Activated CD4-positive, CD25-positive, alpha-beta regulatory T cell (primary cell): Measurements from ENCODE around the gene CYP24A1.

ENCODE experiments used
- DNase-seq, 4 experiments: peaks; one replicate each; lab custom pipeline; 2025; lab: John Stamatoyannopoulos, UW

Gene CYP24A1

DNA sequence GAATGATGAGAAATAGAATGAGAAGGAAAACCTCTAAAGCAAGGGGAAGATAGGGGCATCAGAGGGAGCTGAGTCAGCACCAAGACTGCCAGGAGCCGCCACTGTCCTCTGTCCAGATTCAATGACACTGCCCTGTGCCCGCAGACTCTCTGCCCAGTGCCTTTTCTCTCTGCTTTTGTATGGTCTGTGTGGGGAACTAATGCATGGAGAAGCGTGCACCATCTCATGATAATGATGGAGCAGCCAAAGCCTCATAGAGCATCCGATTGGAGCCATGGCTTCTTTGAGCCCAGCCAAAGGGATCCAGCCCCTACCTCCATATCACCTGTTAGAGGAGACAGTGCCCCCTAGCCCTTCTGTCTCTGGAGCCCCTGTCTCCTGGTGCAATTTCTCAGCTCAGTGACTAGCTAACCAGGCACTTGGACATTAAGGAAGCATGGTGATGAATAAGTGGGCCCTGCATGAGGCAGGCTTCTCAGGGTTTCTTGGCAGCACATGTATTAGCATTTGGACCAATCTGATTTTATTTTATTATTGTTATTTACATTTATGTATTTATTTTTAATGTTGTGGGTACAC lies 27.6 kb upstream of the CYP24A1 start:
- no peak for DNase-seq

DNA sequence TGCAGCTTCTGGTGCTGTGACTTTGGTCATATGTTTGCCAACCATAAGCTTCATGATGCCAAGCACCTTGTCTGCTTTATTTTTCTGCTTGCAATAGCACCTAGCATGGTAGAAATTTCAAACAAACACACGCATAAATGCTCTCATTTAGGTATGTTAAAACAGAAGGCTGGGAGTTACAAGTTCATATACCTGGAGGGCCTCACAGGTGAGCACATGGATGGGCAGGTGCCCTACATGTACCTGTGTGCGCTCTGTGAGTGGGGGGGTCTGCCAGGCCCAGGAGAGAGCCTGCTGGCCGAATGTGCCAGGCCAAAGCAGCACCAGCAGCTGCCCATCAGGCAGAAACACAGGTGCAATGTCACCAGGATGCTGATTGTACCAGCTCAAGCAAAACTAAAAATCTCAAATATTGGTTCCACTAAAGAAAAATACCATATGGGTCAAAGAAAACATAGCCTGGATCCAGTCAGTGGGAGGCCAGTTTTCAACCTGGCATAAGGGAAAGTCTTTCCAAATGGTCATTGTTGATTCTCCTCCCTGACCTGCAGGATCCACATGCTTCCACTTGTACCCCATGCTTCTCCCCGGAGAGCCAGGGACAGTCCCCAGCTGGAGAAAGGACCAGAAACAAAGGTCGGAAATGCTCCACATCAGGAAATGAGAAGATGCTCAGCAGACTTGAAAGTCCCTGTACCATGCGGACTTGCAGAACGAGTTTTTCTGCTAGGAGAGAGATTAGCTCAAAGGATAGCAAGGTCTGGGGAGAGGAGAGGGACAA lies 26.9 kb upstream of the CYP24A1 start:
- DNase-seq = no peak

DNA sequence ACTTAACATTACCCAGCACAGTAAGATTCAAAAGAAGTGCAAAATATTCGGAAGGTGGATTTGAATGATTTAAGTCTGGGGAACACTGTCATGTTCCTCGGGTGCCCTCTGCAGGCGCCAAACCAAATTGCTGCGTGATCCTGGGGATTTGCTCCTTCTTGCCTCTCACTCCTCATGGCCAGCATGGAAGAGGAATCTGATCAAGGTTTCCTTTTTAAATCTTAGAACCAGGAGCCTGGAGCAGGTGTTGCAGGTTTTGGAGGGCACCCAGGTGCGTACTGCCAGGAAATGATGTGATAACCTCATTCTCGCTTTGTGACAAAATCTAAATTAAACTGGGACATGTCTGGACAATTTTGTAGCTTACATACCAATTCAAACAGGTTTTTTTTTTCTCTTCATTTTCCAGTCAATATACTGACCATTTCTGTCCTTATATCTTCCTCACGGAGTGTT lies 26.0 kb upstream of the CYP24A1 start:
- peak; percentile 18 to 57 (median 36) for DNase-seq

DNA sequence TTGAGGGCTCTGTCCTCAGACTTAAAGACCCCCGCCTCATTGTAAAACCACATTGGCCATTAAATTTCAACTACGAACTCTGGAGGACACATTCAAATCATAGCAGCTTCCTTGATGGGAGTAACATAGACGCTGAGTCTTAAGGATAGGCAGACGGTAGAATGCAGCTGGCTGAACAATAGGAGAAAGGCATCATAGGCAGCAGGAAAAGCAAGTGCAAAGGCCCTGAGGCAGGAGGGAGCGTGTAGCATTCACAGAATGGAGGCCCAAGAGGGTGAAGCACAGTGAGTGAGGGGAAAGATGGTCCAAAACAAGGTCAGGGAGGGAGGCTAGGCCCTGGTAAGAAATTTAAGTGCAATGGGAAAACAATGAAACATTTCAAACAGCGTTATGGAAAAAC lies 25.5 kb upstream of the CYP24A1 start:
- no peak for DNase-seq

DNA sequence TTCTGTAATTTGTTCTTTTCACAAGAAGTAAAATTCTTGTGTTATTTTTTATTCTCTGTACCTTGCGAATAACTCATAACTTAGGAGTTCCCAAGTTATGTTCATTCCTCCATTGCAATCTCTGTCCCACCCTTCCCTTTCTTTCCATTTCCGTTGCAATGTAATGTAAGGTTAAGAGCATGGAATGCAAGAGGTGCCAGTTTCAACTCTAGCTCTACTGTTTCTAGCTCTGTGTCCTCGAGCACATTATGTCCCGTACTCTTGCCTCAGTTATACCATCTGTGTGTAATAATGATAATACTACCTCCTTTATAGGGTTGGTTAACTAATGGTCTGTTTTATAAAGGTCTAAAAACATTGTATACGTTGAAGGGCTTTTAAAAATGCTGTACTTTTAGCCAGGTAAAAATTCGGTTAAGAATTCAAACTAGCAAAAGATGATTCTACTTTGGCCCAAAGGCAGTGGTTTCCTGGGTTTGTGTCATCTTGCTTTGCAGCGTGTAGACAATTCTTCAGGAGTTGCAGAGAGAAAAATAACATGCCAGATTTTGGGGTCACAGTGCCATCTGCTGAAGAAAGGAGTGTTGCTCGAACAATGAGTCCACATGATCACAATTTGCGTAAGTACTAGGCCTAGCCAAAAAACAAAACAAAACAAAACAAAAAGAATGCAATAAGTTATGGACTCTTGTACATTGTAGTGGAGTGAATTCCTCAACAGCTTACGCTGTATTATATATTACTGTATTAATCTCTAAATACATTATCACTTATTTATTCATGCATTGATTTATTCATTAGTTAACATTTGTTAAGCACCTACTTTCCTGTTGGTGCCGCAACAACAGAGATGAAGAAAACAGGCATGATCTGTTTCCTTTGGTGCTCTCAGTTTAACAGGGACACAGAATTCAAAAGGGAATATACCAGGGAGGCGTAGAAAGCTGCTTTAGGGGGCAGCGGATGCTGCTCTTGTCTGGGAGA lies 24.1 kb upstream of the CYP24A1 start:
- DNase-seq = no peak

DNA sequence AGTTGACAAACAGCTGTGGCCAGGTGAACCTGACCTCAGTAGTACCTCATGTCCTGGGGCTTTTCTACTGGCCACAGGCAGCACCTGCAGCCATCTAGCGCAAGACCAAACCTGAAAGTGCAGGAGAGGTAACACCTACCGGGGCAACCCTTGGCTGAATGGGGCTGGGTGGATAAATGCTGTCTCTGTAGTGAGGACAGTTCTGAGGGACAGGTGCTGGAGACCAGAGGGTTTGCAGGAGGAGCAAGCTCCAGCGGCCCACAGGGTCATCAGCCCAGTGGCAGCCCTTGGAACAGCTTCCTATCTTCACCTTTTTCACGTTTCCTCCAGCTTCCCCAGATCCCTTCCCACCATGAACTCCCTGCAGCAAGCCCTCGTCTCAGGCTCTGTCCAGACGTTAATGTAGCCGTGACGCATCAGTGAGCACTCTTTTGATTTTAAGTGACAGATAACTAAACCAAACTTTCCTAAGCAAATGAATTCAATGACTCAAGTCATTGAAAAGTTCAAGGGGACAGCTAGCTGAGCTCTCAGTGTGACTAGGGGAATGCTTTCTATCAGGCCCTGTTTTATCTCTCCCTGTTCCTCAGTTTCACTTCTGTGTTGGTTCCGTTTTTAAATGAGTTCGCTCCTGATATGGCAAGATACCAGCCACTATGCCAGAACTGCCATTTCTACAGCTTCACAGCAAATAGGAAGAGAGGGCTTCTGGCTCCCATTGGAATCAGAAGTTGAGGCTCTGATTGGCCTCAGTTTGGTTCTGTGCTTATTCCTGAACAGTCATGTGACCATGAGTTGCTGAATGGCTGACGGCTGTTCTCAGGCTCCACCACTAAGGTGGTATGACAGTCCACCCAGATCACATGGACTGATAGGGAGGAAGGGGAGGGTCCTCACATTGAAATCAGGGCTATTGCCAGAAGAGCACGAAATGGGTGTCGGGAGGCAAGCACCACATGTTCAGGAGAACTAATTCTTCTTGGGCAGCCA lies 22.0 kb upstream of the CYP24A1 start:
- no peak for DNase-seq

DNA sequence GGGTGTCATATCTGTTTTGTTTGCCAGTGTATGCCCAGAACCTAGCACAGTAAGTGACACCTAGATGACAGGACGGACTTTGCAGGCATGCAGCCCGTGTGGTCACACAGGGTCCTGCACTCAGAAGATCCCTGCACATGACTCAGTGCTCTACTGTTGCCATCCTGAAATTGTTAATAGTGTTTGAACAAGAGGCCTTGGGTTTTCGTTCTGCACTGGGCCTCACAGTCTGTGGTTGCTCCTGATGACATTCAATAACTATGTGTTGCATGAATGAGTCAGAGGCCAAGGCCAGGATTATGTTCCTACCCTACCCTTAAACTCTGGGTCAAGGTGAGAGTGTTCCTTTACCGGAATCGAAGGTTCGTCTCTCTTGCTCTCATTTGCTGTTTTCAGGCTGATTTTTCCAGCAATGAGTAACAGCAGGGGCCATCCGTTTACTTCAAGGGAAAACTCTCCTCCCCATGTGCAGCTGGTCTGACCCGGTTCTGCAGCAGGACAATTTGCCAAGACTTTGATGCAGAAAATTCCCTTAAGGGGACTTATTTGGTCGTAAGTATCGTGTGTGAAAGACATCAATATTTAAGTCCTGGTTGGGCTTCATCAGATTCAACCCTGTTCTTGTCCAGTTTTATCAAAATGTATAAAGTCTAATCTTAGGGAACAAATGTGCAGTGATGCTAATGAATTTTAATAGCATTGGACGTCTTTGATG lies 21.1 kb upstream of the CYP24A1 start:
- DNase-seq = no peak

DNA sequence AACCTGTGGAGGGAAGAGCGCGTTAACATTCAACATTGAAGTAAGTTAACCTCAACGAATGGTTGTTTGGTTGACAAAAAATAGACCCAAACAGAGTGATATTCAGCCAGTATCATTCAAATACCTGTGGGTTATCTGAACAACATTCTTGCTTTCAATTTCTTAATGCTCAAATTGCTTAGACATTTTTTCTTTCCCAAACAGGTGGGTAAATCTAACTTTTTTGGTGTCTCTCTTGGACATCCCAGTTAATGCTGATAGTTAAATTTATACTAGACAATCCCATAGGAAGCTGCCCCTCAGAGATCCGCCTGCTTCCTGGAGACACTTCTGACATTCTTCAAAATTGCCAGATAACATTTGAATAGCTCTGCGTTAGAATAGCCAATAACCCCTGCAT lies 20.0 kb upstream of the CYP24A1 start:
- no peak for DNase-seq

DNA sequence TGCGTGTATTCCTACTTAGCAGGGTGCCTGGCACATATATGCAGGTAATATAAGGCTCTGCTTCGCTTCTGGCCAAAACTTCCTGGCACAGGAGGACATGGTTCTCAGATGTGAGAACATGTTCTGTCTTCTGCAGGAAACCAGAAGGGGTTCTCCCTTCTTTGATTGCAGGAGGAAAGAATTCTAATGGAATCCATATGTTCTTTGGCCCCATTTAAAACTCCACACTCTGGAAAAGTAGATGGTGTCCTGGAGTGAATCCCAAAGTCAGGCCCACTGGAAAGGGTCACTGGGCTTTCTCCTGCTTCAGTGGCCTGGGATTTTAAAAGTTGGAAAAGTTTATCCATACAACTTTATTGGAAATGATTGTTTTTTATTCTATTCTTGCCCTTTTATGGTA lies 16.4 kb upstream of the CYP24A1 start:
- DNase-seq = no peak

DNA sequence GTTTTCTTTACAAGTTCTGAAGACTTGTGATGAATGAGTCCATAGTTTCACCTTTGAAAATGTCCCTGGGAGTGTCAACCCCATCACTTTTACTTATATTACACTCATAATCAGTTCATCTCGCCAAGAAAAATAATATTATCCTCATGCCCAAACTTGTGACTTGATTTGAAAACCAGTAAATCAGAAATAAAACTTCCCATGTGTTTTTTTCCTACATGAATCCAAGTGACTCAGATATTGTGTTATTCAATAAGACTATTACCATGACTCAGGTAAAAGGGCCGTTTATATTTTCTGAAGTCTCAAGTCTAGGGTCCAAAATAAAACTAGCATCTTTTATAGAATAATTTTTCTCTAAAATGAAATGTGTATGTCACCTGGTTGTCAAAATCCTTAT lies 15.8 kb upstream of the CYP24A1 start:
- no peak for DNase-seq

DNA sequence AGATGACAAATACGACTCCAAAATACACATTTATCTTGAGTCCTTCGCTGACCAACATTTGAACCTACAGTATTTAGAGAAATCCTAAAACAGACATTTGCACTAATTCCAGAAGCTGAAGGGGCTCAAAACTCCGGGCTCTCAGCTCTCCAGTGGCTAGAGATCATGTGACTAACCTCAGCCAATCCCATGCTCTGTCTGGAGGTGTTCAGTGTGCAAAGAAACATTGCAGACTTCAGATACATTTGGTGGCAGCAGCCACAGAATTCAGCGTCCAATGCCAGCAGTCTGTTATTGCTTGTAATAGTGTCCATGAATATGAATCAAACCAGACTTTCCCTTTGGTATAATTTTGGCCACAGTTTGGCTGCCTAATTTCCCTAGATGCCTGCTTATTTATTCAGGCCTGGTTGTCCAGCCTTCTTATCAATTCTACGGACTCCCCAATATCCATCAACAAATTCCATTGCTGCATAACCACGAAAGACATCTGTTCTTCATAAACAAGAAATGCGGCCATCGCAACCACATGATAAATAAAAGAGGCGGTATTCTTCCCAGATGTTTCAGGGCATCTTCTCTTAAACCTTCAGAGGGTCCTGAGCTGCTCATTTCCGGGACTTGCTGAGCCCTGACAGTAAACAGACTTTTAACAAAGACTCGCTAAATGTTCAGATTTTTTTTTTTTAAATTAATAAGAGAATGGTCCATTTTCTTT lies 14.5 kb upstream of the CYP24A1 start:
- no peak for DNase-seq

DNA sequence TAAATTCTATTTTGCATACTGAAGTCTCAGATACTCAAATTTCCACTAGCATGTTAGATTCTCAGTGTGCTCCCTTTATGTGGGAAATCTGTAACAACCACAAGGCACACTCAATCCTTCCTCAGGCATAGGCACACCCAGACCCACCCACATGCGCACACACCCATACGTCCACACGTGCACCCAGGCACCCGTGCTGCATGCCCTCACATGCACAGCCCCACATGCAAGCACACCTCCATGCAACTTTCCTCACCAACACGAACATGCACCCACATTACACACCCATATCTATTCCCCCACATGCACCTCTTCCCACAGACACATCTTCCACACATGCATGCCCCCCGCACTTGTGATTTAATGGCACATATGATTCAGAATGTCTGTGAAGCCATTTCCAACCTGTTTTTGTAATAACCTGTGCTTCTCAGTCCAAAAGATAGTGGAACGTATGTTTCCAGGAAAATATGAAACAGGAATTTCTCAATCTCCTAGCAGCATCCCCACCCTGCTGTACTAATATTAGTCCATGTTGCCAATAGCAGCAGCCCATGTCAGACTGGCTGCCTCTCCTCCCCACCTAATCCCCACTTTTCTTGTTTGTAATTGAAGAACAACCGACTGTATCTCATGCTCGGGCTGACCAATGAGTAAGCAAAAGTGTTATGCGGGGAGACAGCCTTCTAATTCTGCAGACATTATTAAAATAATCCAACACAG lies 11.3 kb upstream of the CYP24A1 start:
- no peak for DNase-seq

DNA sequence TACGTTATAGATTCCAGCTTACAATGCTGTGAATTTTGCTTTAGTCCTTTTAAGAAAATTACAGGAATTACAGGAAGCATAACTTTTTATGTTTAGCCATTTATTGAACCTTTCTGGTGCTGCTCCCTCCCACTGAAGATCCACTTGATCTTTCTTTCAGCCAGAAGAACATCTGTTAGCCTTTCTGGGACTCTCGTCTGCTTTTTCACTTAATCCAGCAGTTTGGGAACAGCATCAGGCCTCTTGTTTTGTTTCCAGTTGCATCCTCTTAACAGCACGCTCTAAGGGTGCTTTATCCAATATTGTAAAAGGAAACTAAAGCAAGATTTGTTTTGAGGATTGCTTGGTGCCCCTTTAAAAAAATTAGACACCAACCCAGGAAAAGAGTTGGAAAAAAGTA lies 10.3 kb upstream of the CYP24A1 start:
- DNase-seq = no peak

DNA sequence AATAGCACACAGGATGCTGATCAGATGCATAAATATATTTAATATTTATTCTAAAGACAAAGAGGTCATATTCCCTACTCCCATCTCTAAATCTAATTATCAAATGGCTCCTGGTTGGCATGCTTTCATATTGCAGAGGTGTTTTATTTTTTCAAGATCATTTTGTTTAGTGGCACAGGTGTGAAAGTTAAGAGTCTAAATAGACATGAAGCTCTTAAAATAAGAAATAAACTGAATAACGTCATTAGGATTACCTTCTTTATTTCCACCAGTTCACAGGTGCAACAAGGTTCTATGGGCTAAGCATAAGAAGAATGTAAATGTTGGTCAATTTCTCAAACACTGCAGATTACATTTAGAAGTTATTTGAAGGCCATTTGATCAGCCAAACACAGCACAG lies 7.1 kb upstream of the CYP24A1 start:
- DNase-seq = no peak

DNA sequence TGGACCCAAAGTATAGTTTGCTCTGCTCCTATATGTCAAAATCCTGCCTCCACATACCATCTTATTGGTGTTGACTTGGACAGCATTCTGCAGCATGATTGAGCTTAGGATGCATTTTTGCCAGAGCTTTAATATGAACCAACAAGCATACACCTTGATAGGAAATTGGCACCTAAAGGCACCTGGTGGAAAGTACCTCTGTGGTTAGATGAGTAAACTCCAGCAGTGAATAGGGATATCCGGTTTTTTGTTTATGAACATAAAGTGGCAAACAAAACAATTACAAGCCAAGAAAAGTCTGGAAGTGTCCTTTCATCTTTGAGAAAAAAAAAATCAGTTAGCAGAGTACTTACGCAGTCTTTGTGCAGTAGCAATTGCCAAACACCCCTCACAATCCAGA lies 6.2 kb upstream of the CYP24A1 start:
- no peak for DNase-seq

DNA sequence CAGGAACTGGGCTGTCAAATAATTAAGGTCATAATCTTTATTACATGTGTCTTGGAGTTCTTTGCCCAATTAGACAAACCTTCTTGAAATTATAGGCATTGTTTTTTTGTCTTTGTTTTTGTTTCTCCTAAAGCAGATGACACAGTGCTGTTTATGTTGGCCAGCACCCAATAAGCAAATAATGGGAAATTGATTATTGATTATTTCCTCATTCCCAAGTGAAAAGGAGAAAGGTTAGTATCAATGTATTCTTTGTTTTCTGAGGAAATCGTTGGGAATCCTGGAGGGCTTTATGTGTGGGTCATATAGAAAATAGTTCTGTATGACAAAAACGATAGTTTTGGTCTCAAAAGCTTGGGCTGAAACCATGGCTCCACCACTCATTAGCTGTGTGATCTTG lies 4.5 kb upstream of the CYP24A1 start:
- no peak for DNase-seq

DNA sequence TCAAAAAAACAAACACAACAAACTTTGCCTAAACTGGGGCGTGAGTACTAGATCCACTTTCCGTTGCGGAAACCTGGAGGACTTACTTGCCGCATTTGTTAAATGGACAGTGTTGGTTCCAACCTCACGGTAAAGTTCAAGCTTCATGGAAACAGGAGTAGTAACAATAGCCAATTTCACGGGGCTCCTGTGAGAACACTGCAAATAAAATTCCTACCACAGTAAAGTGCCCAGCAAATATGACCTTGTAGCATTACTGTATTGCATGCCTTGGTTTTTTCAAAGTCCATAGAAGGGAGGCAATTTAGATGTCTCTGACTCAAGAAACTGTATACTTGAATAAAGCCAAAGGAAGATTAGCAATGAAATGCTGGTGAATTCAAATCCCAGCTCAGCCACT lies 3.6 kb upstream of the CYP24A1 start:
- DNase-seq = no peak

DNA sequence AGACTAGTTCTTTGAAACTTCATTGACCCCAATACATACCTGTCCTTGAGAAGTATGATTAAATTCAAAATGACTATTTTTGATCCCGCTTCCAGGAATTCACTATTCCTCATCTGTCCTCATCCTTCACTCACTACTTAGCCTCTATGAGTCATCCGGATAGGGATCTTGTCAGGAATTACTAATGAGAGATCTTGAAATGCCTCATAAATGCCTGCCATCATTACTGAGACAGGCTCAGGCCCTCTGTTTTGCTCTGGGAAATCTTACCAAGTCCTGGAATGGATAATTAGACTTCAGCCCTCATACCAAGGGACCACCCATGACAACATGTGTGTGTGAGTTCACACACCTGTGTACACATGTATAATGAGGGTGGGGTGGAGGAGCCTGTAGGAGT lies 2.8 kb upstream of the CYP24A1 start:
- DNase-seq = no peak

DNA sequence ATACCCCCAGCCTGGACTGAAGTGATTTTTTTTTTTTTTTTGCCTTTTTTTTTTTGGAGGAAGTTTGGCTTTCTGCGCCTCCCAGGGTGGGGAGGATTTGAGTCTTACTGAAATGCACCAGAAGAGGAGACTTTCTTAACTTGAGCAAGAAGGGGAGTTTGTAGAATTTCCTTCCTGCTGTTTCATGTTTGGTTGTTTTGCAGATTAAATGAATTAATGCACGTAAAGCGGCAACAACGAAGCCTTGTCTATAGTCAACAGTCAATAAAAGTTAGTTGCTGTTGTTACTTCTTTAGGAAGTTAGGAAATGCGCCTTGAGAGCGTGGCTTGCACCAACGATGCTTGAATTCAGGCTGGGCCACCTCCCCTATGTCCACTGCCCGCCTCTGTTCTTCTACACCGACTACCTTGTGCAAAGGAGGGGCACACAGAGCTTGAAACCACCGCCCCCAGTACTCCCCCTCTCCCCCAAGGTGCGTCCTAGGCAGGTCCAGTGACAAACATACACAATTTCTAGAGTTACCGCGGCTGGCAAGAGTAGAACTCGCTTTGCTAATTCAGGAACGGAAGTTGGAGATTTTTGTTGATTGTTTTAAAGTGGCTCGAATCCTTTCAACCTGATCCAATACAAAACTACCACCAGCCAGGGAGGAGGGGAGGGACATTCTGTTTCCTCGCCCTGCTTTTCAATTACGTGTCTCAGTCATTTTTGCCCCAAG lies 830 bp upstream of the CYP24A1 start:
- no peak for DNase-seq
